HG03060 (cell line): ENCODE measurements around the gene C1orf74.
"Not testable (repeated sequence)": the region's sequence is repeated elsewhere in the genome, so short reads cannot be mapped to it uniquely, and the experiment has no call there.

Experiments used
- ATAC-seq: cut with Tn5 transposase; IDR thresholded peaks from one replicate; pipeline ENCODE4 v1.9.1; 2021; ENCODE audit warnings: low read depth, moderate number of reproducible peaks; ENCODE audit not compliant: unreplicated experiment

The C1orf74 gene

GRCh38 chr1:209805875-209806760, 21.8 kb upstream of the C1orf74 start, which contains the start of gene IRF6:
IRF6 (minus strand) TSS chr1:209806142; CDS start chr1:209801413, 4,729 bp downstream.
- no peak for ATAC-seq

DNA sequence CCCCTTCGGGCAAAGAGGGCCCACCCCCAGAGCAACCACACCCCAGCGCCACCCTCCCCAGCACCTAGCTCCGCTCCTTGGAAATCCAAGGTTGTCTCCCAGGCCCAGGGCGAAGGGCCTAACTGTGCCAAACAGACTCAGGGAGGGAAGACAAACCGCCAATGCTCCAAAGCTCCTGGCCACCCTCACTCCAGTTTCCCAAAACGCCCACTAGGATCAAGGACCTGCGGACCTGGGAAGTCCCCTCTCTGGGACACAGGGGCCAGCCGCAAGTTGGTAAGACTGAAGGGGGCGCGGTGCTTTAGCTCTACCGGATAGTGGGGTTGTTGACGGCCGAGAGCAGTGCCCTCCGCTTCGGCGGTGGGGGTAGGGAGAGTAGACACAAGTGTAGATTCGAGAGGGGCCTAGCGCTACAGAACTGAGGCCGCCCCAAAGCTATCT, 21.0 kb upstream of the C1orf74 start:
- ATAC-seq: no peak

- no peak for ATAC-seq
Measured at GRCh38 chr1:209803568-209803967, 19.2 kb upstream of the C1orf74 start.

DNA sequence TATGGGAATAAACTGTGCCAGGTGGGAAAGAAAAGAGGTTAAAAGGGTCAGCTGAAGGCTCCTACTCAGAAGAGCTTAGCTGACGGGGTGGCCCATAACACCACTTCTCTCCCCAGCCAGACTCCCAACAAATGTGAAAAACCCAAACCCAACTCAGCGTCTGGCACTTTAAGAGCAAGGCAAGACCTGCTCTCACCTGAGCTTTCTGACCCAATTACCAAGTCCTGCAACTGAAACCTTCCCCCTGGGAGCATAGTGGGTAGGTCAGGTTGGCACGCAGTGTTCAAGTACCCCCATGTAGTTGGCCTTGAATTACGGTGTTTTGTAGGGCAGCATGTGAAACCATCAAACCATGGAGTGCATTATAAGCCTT, 18.4 kb upstream of the C1orf74 start:
- ATAC-seq: no peak

GRCh38 chr1:209802117-209802779, 17.9 kb upstream of the C1orf74 start:
- ATAC-seq: no peak

- no peak for ATAC-seq
Measured at GRCh38 chr1:209800984-209801834, 16.9 kb upstream of the C1orf74 start.

GRCh38 chr1:209797978-209798639, 13.8 kb upstream of the C1orf74 start:
- ATAC-seq: no peak

DNA sequence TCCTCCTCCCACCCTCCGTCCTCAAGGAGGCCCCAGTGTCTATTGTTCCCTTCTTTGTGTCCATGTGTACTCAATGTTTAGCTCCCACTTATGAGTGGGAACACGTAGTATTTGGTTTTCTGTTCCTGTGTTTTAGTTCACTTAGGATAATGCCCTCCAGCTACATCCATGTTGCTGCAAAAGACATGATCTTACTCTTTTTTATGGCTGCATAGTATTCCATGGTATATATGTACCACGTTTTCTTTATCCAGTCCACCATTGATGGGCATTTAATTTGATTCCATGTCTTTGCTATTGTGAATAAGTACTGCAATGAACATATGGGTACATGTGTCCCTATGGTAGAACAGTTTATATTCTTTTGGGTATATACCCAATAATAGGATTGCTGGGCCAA, 9.4 kb upstream of the C1orf74 start:
- ATAC-seq: not testable (repeated sequence)

- no peak for ATAC-seq
Measured at GRCh38 chr1:209791920-209792319, 7.6 kb upstream of the C1orf74 start.

DNA sequence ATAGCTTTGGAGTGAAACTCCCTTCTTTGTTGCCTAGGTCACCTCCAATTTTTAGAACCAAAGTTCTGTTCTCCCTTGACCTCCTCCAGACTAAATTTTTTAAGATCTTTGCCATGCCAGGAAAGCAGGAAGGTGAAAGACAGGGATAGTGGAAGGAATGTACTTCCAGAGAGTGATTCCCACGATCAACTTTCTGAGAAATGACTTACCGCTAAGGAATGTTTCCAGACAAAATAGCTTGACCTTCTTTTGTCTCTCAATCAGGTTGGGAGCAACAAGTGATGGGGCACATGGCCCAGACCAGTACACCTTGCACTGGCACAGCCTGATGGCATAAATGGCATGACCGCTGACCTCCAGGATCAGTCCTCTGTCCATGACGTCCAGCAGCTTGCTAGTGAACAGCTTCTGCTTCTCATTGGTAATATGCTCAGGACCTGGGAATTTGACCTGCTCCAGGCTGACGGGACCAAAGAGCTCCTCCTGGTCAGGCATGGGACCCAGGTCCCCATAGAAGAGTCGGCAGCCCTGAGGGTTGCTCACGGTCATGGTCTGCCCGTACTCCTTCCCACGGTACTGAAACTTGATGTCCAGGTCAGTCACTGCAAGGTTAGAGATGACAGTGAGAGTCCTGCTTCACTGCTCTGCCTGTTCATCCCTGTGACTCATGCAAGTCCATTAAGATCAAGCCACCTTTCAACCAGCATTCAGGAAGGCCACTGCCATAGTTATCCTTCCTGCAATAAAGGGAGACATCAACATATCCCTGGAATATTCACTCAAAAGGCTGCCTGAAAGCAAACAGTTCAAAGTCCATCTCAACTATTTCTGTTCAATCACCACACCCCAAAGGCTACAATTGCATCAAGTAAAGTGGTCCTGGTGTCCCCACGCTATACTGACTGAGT, 6.2 kb upstream of the C1orf74 start:
- no peak for ATAC-seq

- ATAC-seq: no peak
Measured at GRCh38 chr1:209789245-209789644, 4.9 kb upstream of the C1orf74 start.

- no peak for ATAC-seq
Measured at GRCh38 chr1:209787551-209787950, 3.2 kb upstream of the C1orf74 start.

- ATAC-seq: no peak
Measured at GRCh38 chr1:209786146-209786545, 1.8 kb upstream of the C1orf74 start.

DNA sequence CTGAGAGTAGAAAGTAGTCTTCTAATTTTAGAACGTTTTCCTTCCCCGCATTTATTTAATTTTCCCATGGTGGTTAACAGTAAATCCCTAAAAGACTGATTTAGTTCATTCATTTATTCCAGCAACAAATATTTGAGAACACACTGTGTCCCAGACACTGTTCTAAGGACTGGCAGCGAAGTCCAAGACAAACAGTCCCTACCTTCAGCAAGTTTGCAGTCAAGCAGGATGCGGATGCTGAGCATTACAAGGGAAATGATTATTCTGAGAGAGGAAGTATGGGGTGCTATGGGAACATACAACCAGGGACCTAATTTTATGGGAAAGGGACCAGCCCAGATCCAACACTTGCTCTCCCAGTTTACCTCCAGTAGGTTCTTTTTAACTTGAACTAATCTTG, 1.2 kb upstream of the C1orf74 start:
- no peak for ATAC-seq

- no peak for ATAC-seq
Measured at GRCh38 chr1:209783386-209783785, 973 bp downstream of the C1orf74 start.

DNA sequence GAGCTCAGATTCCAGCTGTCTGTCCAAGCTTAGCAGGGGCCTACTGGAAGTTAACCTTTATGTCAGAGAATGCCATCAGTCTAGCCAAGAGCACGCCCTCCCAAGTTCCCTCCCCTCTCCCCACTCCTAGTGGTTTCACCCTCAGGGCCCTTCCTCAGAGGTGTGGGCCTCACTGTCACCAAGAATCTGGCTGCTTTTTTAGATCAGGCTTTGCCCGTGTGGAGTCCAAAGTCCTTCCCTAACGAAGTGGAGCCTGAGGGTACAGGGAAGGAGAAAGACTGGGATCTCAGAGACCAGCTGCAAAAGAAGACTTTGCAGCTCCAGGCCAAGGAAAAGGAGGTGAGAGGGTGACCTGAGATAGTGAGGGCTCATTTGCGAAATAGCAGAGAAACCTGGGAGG, 4.1 kb downstream of the C1orf74 start:
- ATAC-seq: no peak

- no peak for ATAC-seq
Measured at GRCh38 chr1:209778102-209778501, 6.3 kb downstream of the C1orf74 start.

DNA sequence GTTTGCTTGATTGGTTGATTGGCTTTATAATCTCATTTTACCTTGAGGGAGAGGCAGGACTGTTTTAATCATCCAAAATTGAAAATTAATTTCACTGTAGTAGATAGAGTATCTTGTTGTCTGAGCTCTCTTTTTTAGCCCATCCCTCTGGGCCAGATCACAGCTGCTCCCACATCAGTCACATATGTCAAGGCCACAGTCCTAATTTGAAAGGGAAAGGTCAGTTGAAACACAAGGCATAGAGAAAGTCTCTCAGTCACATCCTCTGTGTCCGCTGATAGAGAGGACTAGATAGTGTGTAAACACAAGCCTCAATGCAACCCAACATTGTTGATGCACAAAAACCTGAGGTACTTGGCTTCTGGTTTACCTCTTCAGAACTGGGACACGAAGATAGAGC, 6.8 kb downstream of the C1orf74 start:
- no peak for ATAC-seq

DNA sequence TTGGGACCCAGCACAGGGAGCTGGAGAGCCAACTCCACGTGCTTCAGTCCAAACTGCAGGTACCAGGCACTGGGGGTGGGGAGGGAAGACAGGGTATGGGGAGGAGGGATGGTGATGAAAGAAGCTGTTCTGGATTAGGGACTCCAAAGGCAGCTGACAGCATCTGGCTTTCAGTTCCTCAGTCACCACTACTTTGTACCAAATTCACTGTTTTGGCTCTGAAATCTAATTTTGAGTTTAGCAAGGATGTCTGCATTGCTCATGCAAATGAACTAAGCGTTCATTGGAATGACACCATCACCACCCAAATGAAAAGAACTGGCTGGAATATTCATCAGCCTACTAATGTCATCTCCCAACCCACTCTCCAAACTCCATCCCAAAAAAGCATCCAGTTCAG, 8.7 kb downstream of the C1orf74 start:
- ATAC-seq: no peak
